Placental epithelial cell (primary cell): ENCODE data around the gene TMEM272. TPM values are rescaled to one million over a fixed set of nuclear protein-coding genes. Genes with fewer than 3 reads are reported as not detected.

Source experiments
- total RNA-seq: library from RNA; depleted of rRNA; stranded (reverse); fragments of >200 nt; gene quantifications from 2 replicates; pipeline ENCODE4 v1.2.3, GENCODE V29; 2012

The TMEM272 gene
- total RNA-seq = 0.39 TPM in 1 of 2 replicates, not detected in the other

GRCh38 chr13:51844862-51845573, at the start of gene TMEM272:
Gene TMEM272, minus strand, starts transcription at chr13:51845177. Its CDS starts 6,647 bp downstream, at chr13:51838530.

GRCh38 chr13:51861723-51862300, 16.8 kb upstream of the TMEM272 start, which contains the start of gene CCDC70:
Gene CCDC70, plus strand, starts transcription at chr13:51861969. Its CDS starts 3,443 bp downstream, at chr13:51865412.

GRCh38 chr13:51803422-51804294, 41.3 kb downstream of the TMEM272 start, which contains the start of gene DHRS12:
Gene DHRS12, minus strand, starts transcription at chr13:51804163. Its CDS starts 4,504 bp downstream, at chr13:51799659.

Other genes starting within 250 kb of the TMEM272 start
- gene DHRS12, start 41.0 kb downstream of the TMEM272 start, total RNA-seq = 4.0 and 10.2 TPM in 2 replicates
- not detected in 2 replicates for gene CCDC70, start 16.8 kb upstream of the TMEM272 start, total RNA-seq
- 18.2 and 26.3 TPM in 2 replicates for gene ATP7B, start 166.3 kb upstream of the TMEM272 start, total RNA-seq
- gene ALG11, start 167.2 kb upstream of the TMEM272 start, total RNA-seq = 20.4 and 27.4 TPM in 2 replicates
- 11.0 and 11.3 TPM in 2 replicates for gene UTP14C, start 179.5 kb upstream of the TMEM272 start, total RNA-seq